ENCODE results near the gene DNLZ.
"Not testable (repeated sequence)": the region's sequence is repeated elsewhere in the genome, so short reads cannot be mapped to it uniquely, and the experiment has no call there.

The DNLZ gene

DNA sequence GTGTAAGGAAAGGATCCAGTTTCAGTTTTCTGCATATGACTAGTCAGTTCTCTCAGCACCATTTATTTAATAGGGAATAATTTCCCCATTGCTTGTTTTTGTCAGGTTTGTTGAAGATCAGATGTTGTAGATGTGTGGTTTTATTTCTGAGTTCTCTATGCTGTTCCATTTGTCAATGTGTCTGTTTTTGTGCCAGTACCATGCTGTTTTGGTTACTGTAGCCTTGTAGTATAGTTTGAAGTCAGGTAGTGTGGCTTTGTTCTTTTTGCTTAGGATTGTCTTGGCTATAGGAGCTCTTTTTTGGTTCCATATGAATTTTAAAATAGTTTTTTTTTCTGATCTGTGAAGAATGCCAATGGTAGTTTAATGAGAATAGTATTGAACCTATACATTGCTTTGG lies 42.6 kb downstream of the DNLZ start:
- not testable (repeated sequence) for DNase-seq (ENCODE audit: low read depth in 2 of 3, low spot score in 2 of 3)

DNA sequence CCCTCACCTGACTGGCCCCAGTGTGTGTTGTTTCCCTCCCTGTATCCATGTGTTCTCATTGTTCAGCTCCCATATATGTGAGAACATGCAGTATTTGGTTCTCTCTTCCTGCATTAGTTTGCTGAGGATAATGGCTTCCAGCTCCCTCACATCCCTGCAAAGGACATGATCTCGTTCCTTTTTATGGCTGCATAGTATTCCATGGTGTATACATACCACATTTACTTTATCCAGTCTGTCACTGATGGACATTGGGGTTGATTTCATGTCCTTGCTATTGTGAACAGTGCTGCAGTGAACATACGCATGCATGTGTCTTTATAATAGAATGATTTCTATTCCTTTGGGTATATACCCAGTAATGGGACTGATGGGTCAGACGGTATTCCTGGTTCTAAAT lies 43.6 kb downstream of the DNLZ start:
- DNase-seq (ENCODE audit: low read depth in 2 of 3, low spot score in 2 of 3): not testable (repeated sequence)

GRCh38 chr9:136319244-136319643 lies 44.3 kb downstream of the DNLZ start:
- DNase-seq (ENCODE audit: low read depth in 2 of 3, low spot score in 2 of 3): not testable (repeated sequence)

- DNase-seq (ENCODE audit: low read depth in 2 of 3, low spot score in 2 of 3): no peak
These were observed 44.7 kb downstream of the DNLZ start for GRCh38 chr9:136318776-136319241.

DNA sequence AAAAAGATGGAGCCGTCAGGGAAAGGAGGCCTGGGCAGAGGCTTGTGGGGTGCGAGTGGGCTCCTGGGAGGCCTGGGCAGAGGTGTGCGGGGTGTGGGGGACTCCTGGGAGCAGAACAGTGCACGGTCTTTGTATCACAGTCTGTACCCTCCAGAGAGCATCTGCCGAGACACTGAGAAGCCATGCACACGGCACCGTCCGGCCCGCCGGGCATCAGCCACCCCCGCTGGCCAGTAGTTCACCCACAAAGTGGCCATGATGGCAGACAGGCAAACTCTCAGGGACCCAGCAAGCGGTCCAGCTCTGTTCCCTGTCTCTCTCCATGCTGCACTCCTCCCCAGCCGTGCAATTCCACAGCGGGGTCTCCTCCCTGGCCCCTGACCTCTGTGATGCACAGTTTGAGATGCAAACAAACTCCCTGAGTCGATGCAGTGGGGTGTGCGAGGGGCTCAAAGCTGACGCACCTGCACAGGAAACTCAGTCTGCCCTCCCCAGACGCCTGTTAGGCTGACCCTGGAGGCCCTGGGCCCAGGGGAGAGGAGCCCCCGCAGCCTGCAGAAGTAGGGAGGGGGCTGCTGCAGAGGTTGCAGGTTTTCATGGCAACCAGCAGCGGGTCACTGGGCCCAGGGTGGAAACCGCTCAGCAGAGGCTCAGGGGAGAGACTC lies 45.3 kb downstream of the DNLZ start:
- no peak for DNase-seq (ENCODE audit: low read depth in 2 of 3, low spot score in 2 of 3)

GRCh38 chr9:136317695-136318094 lies 45.8 kb downstream of the DNLZ start:
- no peak for DNase-seq (ENCODE audit: low read depth in 2 of 3, low spot score in 2 of 3)

DNA sequence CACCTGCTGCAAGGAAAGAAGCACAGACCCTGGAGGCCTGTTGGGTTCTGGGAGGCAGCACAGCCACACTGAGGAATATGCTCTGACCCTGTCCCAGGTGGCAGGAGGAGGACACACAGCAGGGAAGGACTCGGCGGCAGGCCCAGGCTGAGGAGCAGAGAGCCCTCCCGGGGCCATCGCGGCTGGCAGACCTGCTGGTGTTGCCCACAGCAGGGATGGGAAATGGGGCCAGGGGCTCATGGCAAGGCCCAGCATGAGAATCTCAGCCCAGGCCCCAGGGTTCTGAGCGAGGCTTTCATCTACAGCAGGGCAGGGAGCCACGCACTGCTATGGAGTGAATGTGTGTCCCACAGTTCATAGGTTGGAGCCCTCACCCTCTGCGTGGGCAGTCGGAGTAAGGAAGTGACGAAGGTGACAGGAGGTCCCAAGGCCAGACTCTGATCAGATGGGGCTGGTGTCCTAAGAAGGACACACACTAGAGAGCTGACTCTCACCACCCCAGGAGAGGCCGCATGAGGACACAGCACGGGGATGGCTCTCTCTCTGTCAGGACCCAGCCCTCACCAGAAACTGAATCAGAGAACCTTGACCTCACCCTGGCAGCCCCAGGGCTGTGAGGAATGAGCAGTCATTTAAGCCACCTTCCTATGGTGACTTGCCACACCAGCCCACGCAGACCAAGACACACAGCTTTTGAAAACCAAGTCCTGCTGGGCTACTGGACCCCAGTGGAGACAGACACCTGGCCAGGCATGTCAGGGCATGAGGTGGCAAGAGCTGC lies 46.5 kb downstream of the DNLZ start:
- DNase-seq (ENCODE audit: low read depth in 2 of 3, low spot score in 2 of 3): no peak

- DNase-seq (ENCODE audit: low read depth in 2 of 3, low spot score in 2 of 3): no peak
These were observed 47.2 kb downstream of the DNLZ start for GRCh38 chr9:136316271-136316751.

DNA sequence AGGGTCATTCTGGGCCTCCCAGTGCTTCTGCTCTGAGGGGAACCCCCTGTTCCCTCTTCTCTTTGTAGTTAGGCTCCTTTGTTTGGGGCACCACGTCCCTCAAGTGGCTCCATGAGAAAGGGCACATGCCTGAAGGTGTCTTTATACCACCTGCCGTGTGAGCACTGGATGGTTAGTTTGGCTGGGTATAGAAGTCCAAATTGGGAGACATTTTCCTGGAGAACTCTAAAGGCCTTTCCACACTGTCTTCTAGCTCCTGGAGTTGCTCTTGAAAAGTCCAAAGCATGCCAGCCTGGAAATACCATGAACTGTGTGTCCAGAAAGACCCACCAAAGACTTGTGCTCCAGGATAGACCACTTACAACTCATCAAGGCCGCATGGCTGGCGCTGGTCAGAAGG lies 48.6 kb downstream of the DNLZ start:
- DNase-seq (ENCODE audit: low read depth in 2 of 3, low spot score in 2 of 3): no peak

- DNase-seq (ENCODE audit: low read depth in 2 of 3, low spot score in 2 of 3): no peak
These were observed 49.5 kb downstream of the DNLZ start for GRCh38 chr9:136314056-136314416.

- no peak for DNase-seq (ENCODE audit: low read depth in 2 of 3, low spot score in 2 of 3)
These were observed 50.2 kb downstream of the DNLZ start for GRCh38 chr9:136313111-136314055.

- no peak for DNase-seq (ENCODE audit: low read depth in 2 of 3, low spot score in 2 of 3)
These were observed 51.1 kb downstream of the DNLZ start for GRCh38 chr9:136312436-136312835.

- no peak for DNase-seq (ENCODE audit: low read depth in 2 of 3, low spot score in 2 of 3)
These were observed 51.6 kb downstream of the DNLZ start for GRCh38 chr9:136312009-136312375.

DNA sequence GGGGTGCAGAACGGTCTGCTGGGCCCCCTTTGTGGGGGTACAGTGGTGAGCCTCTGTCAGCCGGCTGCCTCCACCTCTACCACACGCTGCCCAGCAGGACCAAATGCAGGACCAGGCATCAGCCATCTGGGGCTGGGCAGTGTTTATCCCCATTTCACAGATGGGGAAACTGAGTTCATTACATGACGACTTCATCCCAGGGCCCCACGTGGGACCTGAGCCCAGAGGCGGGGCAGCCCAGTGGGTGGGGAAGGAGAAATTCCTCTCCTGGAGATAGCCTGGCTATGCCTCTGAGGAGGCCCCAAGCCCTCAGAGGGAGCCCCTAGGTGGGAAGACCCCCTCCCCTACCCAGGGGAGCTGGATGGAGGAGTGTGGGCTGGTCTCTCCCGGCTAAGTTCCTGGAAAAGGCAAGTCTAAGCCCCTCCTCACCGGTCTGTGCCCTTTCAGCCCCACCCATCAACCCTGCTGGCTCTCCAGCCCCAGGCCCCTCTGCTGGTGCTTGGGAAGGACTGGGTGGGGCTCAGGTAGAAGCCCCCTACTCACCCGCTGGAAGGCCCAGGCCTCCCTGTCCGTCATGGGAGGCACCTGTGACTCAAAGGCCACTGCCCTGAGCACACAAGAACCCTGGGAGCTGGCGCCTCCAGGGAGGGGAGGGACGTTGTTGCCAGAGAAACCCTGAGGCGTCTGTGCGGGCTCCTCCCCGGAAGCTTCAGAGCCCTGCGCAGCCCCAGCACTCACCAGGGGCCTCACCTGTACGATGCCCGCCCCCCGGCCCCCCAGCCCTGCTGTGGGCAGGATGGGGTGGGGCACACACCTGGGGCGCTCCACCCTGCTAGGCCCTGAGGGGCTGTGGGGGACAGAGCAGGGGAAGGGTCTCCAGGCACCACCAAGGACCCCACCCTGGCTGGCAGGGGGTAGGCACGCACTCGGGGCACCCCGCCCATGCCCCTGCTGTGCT lies 52.2 kb downstream of the DNLZ start:
- DNase-seq (ENCODE audit: low read depth in 2 of 3, low spot score in 2 of 3): no peak

GRCh38 chr9:136310273-136311030 lies 53.1 kb downstream of the DNLZ start:
- DNase-seq (ENCODE audit: low read depth in 2 of 3, low spot score in 2 of 3): no peak

- no peak for DNase-seq (ENCODE audit: low read depth in 2 of 3, low spot score in 2 of 3)
These were observed 53.7 kb downstream of the DNLZ start for GRCh38 chr9:136309806-136310220.

All from activated CD8-positive, alpha-beta memory T cell treated with anti-CD3 and anti-CD28 coated beads for 48 hours (primary cell).